ENCODE data around the gene ERC1.
A peak's percentile ranks its signal among the peaks of the same experiment; 100 is the strongest.

The ERC1 gene

GRCh38 chr12:1439687-1440086, 448.7 kb downstream of the ERC1 start:
- no peak for DNase-seq (ENCODE audit: low read depth in 2 of 2)

DNA sequence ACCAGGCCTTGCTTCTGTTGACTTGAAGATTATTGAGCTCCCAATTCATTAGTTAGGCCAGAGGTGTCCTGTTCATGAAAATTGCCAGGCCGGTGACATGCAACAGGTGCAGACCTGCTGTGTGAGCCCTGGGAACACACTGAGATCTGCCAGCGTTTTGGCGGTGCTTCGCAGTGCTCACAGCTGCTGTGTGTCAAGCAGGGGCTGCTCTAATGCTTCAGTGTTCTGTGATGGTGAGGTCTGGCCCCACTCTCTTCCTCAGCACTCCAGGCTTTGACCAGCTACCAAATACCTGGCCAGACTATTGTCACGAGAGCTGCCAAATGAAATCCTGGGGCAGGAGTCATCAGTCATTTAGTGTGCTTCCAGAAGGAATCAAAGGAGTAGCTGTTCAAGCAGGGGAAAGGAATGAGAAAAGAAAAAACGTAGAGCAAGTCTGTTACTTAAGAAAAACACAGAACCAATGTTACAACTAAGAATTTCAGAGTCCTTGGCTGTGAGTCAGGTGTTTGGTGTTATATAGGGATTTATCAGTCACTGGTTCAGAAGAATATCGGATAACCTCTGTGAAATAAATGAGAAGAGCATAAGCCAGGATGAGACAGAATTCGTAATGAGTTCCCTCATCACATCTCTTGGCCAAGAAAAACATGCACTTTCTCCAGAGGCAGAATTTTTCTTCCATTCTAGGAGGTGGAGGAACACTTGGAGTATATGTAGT, 452.6 kb downstream of the ERC1 start:
- peak; percentile 36 to 37 for DNase-seq (ENCODE audit: low read depth in 2 of 2)

DNA sequence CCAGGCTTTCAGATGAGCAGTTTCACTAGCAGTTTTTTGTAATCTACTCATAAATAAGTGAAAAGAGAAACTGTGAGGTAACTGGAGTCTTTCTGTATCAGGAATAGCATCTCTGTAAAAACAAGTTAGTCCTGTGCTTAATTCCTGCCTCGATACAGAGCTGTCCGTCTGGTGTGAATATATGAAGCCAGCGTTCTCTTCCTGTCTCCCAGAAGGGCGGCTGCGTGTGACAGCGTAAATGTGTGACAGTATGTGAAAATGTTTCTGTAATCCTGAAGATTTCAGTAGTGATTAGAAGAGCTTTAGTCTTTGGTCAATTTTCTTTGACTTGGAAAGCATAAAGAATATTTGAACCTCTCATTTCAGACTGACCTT, 453.1 kb downstream of the ERC1 start:
- no peak for DNase-seq (ENCODE audit: low read depth in 2 of 2)

- no peak for DNase-seq (ENCODE audit: low read depth in 2 of 2)
Observed at GRCh38 chr12:1445807-1446206, 454.8 kb downstream of the ERC1 start.

GRCh38 chr12:1448336-1448735, 457.3 kb downstream of the ERC1 start:
- DNase-seq (ENCODE audit: low read depth in 2 of 2): no peak

DNA sequence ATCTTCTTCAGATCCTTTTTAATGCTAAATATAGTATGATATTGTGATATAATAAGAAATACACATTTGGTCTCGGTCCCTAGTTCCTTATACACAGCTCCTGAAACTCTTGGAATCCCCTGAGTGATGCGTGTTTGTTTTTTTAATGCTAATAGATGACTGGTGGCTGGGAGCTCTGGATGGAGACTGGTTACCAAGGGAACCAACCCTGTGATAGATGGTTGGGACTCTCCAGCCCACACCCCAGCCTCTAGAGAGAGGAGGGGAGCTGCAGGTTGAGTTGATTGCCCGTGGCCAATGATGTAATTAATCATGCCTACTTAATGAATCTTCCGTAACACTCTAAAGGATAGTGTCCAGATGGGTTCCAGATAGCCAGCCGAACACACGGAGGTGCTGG, 462.8 kb downstream of the ERC1 start:
- no peak for DNase-seq (ENCODE audit: low read depth in 2 of 2)

DNA sequence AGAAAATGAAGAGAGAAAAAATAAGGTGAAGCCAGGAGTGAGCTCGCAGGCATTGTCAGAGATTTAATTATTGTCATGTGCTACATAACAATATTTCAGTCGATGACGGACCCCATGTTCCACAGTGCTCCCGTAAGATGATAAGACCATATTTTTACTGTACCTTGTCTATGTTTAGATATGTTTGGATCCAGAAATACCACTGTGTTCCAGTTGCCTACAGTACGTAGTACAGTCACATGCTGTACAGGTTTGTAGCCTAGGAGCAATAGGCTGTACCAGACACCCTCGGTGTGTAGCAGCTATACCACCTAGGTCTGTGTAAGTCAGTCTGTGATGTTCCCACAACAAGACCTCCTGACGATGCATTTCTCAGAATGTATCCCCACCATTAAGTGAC, 465.9 kb downstream of the ERC1 start:
- no peak for DNase-seq (ENCODE audit: low read depth in 2 of 2)

DNA sequence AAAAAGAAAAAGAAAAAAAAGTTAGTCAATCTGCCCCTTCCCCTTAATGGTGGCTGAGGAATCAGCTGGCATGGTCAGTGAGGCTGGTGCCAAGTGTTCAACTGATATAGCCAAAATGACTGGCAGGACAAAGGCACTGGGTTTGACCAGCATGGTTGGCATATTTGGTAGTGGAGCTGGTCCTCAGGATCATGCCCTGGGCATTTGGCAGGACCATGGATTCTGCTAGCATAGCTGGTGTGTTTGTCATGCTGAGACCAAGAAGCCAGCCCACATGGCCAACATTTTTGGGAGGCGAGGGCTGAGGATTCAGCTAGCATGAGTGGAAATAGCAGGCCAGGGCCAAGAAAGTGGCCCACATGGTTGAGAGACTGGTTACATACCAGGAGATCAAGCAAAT, 466.9 kb downstream of the ERC1 start:
- peak; percentile 33 to 40 for DNase-seq (ENCODE audit: low read depth in 2 of 2)

GRCh38 chr12:1459339-1459738, 468.3 kb downstream of the ERC1 start:
- no peak for DNase-seq (ENCODE audit: low read depth in 2 of 2)

GRCh38 chr12:1463073-1463905, 472.3 kb downstream of the ERC1 start:
- no peak for DNase-seq (ENCODE audit: low read depth in 2 of 2)

GRCh38 chr12:1464925-1465324, 473.9 kb downstream of the ERC1 start:
- DNase-seq (ENCODE audit: low read depth in 2 of 2): no peak

DNA sequence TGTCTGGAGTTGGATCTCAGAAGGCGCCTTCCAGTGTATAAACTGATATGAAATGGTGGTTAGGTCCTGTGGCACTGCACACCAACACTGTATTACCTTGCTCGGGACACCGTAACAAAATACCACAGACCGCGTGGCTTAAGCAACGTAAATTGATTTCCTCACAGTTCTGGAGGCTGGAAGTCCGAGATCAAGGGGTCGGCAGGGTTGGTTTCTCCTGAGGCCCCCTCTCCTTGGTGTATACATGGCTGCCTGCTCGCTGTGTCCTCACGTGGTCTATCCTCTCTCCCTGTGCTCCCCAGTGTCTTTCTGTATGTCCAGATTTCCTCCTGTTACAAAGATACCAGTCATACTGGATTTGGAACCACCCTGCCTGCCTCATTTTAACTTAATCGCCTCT, 475.0 kb downstream of the ERC1 start:
- no peak for DNase-seq (ENCODE audit: low read depth in 2 of 2)

- DNase-seq (ENCODE audit: low read depth in 2 of 2): no peak
Observed at GRCh38 chr12:1466481-1467154, 475.6 kb downstream of the ERC1 start.

DNA sequence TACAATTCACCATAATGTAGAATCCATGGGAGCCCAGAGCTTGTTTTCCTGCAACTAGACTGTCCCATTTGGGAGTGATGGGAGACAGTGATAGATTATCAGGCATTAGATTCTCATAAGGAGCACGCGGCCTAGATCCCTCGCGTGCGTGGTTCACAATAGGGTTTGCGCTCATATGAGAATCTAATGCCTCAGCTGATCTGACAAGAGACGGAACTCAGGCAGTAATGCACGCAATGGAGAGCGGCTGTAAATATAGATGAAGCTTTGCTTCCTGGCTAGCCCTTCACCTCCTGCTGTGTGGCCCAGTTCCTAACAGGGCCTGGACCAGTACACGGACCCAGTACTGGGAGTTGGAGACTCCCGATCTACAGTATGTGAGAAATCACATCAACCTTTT, 476.7 kb downstream of the ERC1 start:
- no peak for DNase-seq (ENCODE audit: low read depth in 2 of 2)

DNA sequence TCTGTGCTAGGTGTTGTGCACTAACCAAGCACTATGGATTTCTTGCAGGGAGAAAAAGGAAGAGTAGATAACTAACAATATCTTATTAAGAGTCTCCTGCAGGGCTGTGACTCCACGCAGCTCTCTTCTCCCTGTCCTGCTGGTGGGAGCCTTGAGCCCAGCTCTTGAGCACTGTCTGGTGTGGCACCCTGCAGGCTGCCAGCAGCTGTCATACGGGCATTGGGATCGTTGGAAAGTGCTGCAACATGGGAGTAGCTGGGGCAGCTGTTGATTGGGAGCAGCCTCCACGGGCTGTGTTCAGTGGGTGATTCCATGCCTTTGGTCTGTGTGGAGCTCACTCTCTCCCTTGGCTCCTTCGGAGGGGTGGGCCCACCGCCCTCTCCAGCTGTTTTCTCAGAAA, 478.0 kb downstream of the ERC1 start:
- DNase-seq (ENCODE audit: low read depth in 2 of 2): no peak

- no peak for DNase-seq (ENCODE audit: low read depth in 2 of 2)
Observed at GRCh38 chr12:1470051-1470450, 479.0 kb downstream of the ERC1 start.

- no peak for DNase-seq (ENCODE audit: low read depth in 2 of 2)
Observed at GRCh38 chr12:1471224-1471623, 480.2 kb downstream of the ERC1 start.

DNA sequence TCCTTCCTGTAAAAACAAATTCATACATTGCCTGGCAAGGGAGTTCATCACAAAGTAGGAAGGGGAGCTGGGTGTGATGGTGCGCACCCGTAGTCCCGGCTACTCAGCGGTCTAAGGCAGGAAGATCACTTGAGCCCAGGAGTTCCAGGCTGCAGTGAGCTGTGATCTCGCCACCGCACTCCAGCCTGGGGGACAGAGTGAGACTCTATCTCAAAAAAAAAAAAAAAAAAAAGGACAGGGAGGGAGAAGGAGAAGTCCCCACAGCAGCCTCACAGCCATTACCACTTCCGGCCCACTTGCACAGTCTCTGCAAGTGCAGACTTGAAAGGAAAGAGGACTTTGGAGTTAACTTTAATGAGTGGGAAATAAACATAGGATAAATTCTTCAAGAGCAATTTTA, 482.4 kb downstream of the ERC1 start:
- DNase-seq (ENCODE audit: low read depth in 2 of 2): no peak

DNA sequence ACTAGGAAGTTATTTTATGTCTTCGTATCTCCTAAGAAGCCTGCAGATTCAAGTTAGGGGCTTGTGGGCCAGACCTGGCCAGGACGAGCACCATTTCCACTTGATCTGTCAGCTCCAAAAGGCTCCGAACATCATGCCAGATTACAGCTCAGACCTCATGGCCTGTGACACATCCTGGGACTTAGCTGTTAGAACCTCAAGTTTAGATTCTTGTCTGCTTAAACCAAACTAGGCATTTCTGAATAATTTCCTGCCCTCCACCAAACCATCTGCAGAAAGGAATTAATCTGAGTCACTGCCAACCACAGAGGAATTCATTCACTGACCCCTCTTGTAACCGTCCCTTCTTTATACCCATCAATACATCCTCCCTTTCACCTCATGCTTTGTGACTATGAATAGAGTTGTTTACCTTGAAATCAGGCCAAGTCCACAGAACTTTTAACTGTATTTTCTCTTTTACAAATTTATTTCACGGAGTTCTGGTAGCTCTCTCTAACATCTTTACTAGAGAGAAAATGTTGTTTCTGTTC, 483.1 kb downstream of the ERC1 start:
- peak; percentile 93 to 94 for DNase-seq (ENCODE audit: low read depth in 2 of 2)

DNA sequence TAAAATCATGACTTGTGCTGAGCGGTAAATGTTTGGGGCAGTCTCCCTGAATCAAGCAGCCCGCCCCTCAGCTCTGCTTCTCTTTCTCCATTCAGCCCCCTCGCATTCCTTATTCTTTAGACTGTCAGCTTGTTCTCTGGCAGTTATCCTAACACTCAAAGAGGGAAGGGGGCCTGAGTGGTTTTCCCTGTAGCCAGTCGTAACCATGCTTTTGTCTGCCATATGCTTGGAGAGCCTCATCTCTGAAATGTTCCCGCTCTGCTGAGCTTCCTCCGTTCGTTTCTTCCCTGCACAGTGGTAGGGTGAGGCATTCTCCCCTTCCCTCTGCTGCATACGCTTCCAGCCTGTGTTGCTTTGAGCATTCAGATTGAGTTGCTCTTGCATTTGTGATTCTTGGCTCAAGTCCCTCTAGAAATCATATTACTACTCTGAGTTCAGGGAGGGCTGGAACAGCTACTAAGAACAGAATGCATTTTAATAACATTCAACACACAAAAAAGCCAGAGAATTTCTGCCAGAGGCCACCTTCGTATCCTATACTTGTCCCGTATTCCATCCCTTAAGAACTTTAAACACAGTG, 483.6 kb downstream of the ERC1 start:
- peak; percentile 83 to 87 for DNase-seq (ENCODE audit: low read depth in 2 of 2)

DNA sequence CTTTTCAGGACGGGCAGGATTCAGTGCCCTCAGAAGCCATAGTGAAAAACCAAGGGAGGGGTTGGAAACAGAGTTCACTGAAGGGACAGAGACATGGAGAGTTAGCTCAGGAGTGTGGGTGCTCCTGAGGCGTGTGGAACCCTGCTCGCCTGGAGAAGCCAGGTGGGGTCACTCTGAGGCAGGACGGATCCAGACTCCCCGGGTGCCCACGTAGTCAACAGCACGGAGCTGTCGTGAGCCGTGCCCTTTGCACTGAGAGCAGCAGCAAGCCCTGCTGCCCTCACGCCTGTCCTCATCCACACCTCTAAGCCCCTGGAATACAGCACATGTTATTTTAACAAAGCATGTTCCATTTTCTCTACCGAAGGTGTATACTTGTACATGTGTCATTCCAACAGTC, 488.6 kb downstream of the ERC1 start:
- DNase-seq (ENCODE audit: low read depth in 2 of 2): no peak

- no peak for DNase-seq (ENCODE audit: low read depth in 2 of 2)
Observed at GRCh38 chr12:1481326-1481725, 490.3 kb downstream of the ERC1 start.

Data from fibroblast of skin of left quadriceps (primary cell).